Left lung (tissue), 10 donors: Measurements from ENCODE around the gene EPB41L2. TPM values are rescaled to one million over a fixed set of nuclear protein-coding genes. Genes with fewer than 3 reads are reported as not detected.
"Not testable (repeated sequence)": the region's sequence is repeated elsewhere in the genome, so short reads cannot be mapped to it uniquely, and the experiment has no call there.

Experiments used
- ATAC-seq: fragments of 200-7000 bp; cut with Tn5 transposase; one replicate; pipeline ENCODE4 v1.9.1; 2020; ENCODE audit warnings: moderate library complexity
- DNase-seq, 4 donors: peaks; one replicate each; pipeline ENCODE4 v3.0.0-alpha.2; 2013 to 2020
- H3K27ac ChIP-seq, 2 donors: fragments of 200-600 bp; sonication (generic) in 1 of 2; one replicate each; pipeline versions ENCODE4 v1.5.0 to v1.8.0; 2020 to 2021
- H3K27me3 ChIP-seq, 2 donors: fragments of 200-600 bp; sonication (generic) in 1 of 2; one replicate each; pipeline versions ENCODE4 v1.5.0 to v1.8.0; 2020 to 2021
- H3K36me3 ChIP-seq, 2 donors: fragments of 200-600 bp; sonication (generic) in 1 of 2; one replicate each; pipeline versions ENCODE4 v1.5.0 to v1.8.0; 2020 to 2021
- H3K4me1 ChIP-seq, 2 donors: fragments of 200-600 bp; one replicate each; pipeline ENCODE4 v1.8.0; 2021
- H3K4me3 ChIP-seq, 2 donors: fragments of 200-600 bp; sonication (generic) in 1 of 2; one replicate each; pipeline versions ENCODE4 v1.5.0 to v1.8.0; 2020 to 2021; ENCODE audit warnings: mild to moderate bottlenecking in 1 of 2
- H3K9me3 ChIP-seq, 2 donors: fragments of 200-600 bp; sonication (generic) in 1 of 2; one replicate each; pipeline versions ENCODE4 v1.5.0 to v1.8.0; 2020 to 2021
- intact Hi-C, 2 donors: fragments of 100-400 bp; cut with DNase I; formaldehyde crosslinking; loops; one replicate each; pipeline versions ENCODE4 v1.11.2 to v1.14.2; 2022
- polyA plus RNA-seq, 6 donors: library from polyadenylated mRNA; unstranded; fragments of 120-200 nt; gene quantifications; one replicate each; pipeline ENCODE4 v1.2.1, GENCODE V29; 2013; ENCODE audit not compliant: insufficient read length in 6 of 6
- total RNA-seq, 2 donors: library from RNA; stranded (reverse); fragmentation: NEBNext Ultra II Directional; extraction: Animal tissue kit (Norgen Biotek cat#: 25700); gene quantifications; one replicate each; pipeline ENCODE4 v1.2.1, GENCODE V29; 2021
- TF ChIP-seq, protein P1 (sequence below), 2 donors: fragments of 200-600 bp; sonication (generic) in 1 of 2; IDR thresholded peaks; one replicate each; pipeline versions ENCODE4 v1.5.0 to v1.8.0; 2021; ENCODE audit warnings: antibody characterized with exemption in 2 of 2
- donor health status: DM: no; HTN: yes; CAD: no.
- donor health status: DM: no; HTN: no; CAD: no.

The EPB41L2 gene
- total and polyA plus RNA-seq, 8 donors: 91.3 to 277 (median 248) TPM

DNA sequence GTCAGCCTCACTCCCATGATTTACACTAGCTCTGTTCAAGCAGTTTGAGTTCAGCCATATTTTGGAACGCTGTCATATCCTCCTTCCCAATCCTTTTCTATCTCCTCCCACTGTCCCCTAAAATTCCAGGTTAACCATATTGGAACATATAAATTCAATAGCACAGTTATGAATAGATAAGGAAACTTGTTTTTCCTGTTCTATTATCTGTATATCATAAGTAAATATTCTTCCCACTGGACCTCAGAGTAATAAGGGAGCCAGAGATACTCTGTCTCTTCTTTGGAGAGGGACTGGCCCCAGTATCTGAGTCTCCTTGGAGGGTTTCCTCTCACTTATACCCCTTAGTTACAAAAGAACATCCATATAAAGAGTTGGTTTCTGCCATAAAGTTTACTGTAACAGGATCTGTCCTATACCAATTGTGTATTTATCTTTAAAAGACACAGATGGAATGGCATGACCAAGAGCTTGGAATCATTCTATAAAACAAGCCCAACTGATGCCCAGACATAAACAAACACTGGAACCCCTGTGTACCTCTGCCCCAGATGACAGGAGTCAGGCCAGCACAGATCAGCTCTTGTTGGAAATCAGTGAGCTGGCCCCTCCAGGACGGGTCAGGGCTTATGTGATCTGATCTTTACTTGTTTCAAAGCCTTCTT lies 67.1 kb downstream of the EPB41L2 start:
- TF ChIP-seq, protein P1, sequence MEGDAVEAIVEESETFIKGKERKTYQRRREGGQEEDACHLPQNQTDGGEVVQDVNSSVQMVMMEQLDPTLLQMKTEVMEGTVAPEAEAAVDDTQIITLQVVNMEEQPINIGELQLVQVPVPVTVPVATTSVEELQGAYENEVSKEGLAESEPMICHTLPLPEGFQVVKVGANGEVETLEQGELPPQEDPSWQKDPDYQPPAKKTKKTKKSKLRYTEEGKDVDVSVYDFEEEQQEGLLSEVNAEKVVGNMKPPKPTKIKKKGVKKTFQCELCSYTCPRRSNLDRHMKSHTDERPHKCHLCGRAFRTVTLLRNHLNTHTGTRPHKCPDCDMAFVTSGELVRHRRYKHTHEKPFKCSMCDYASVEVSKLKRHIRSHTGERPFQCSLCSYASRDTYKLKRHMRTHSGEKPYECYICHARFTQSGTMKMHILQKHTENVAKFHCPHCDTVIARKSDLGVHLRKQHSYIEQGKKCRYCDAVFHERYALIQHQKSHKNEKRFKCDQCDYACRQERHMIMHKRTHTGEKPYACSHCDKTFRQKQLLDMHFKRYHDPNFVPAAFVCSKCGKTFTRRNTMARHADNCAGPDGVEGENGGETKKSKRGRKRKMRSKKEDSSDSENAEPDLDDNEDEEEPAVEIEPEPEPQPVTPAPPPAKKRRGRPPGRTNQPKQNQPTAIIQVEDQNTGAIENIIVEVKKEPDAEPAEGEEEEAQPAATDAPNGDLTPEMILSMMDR (IDR thresholded peaks at IDR 0.05): no peak
- no peaks in the 10 kb centered on the region for H3K27me3 ChIP-seq
- DNase-seq (no peak), ATAC-seq (no peak)
- H3K9me3 ChIP-seq: no peaks in the 10 kb centered on the region
- H3K27ac ChIP-seq: no peak overlapping the region
- no peaks in the 10 kb centered on the region for H3K36me3 ChIP-seq
- H3K4me3 ChIP-seq: no peak overlapping the region
- intact Hi-C loops: no loop called here
- peaks cover 0 to 9% of the 10 kb centered on the region in 2 donors for H3K4me1 ChIP-seq

DNA sequence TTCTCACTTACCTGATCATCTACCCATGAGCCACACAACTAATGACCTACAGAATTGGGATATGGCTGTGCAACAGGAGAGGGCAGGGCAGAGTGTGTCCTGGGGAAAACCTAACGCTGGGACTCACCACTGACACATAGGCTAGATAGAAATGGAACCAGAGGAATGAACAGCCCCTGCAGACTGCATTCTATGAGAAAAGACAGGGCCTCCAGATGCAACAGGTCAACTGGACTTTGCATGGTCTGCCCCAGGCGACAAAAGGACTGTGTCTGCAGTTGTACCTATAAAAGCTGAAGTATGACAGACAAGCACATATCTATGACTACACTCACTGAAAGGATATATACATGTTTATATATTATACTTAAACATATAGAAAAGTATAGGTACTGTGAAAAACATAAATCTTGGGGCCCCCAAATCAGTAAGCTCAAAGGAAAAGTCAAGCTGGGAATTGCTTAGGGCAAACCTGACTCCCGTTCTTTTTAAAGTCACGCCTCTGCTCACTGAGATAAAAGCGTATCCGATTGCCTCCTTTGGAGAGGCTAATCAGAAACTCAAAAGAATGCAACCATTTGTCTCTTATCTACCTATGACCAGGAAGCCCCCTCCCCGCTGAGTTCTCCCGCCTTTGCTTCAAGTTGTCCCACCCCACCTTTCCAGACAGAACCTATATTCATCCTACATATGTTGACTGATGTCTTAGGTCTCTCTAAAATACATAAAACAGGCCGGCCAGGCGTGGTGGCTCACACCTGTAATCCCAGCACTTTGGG lies 68.5 kb downstream of the EPB41L2 start:
- intact Hi-C loops: no loop called here
- H3K36me3 ChIP-seq: no peaks in the 10 kb centered on the region
- ATAC-seq: no peak
- H3K27me3 ChIP-seq: no peaks in the 10 kb centered on the region
- H3K9me3 ChIP-seq: no peaks in the 10 kb centered on the region
- H3K4me1 ChIP-seq: peaks cover 0 to 9% of the 10 kb centered on the region in 2 donors
- no peak overlapping the region for H3K4me3 ChIP-seq
- no peak for DNase-seq
- no peak overlapping the region for H3K27ac ChIP-seq
- TF ChIP-seq, protein P1 (IDR thresholded peaks at IDR 0.05): no peak

DNA sequence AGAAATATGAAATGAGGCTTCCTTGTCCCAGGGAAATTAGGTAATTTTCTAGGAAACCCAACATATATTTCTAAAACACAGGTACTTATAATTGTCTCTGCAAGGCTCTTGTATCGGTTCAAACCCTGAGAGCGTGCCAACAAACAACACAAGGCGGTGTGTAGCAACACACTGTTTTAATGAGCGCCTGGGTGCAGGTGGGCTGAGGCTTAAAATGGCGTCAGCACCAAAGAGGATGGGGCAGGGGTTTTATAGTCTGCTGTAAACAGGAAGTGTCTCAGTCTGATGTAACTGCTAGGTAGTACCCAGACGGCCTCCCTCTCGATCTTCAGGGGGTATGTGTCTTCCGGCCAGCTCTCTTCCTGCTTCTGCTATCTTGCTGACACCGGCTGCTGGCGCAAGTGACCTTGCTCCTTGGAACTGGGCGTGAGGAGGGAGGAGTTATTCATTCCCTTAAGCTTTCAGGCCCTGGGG lies 69.7 kb downstream of the EPB41L2 start:
- intact Hi-C loops: no loop called here
- Histone ChIP-seq H3K9me3 (no peaks in the 10 kb centered on the region), H3K4me1 (peaks cover 0 to 9% of the 10 kb centered on the region in 2 donors), H3K27ac (no peak overlapping the region), H3K4me3 (no peak overlapping the region), H3K27me3 (no peaks in the 10 kb centered on the region), H3K36me3 (no peaks in the 10 kb centered on the region)
- DNase-seq (no peak), ATAC-seq (no peak)
- TF ChIP-seq, protein P1 (IDR thresholded peaks at IDR 0.05): no peak

DNA sequence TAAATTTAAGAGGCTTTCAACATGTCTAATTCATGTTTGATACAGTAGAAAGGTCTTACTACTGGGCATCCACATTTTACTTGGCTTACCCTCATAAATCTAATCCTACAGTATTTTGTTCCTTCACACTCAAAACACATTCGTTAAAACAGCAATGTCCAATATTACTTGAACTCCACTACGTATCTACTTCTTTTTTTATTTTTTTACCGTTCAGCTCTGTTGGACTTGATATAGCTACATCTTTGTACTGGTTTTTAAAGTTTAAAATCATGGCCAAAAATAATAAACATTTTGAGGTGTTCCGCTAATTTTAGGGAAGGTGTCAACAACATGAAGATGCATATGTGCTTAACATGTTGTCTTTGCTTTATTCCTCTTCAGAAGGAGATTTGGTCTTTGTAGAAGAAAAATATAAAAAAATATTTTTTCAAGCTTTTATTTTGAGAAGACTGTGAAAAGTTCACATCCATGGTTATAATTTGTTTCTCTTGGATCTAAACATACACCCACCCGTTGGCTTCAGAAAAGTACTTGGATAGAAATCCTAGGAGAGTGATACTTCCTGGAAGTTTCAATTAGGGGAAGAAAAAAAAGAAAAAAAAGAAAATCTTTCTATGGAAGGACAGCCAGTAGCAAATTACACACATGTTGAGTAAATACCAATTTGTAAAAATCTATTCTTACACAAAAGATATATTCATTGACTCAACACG lies 71.5 kb downstream of the EPB41L2 start:
- Histone ChIP-seq H3K4me3 (no peak overlapping the region), H3K36me3 (no peaks in the 10 kb centered on the region), H3K9me3 (no peaks in the 10 kb centered on the region), H3K27ac (no peak overlapping the region), H3K27me3 (no peaks in the 10 kb centered on the region), H3K4me1 (peaks cover 0 to 2% of the 10 kb centered on the region in 2 donors)
- DNase-seq (no peak), ATAC-seq (no peak)
- TF ChIP-seq, protein P1 (IDR thresholded peaks at IDR 0.05): no peak
- intact Hi-C loops: no loop called here

DNA sequence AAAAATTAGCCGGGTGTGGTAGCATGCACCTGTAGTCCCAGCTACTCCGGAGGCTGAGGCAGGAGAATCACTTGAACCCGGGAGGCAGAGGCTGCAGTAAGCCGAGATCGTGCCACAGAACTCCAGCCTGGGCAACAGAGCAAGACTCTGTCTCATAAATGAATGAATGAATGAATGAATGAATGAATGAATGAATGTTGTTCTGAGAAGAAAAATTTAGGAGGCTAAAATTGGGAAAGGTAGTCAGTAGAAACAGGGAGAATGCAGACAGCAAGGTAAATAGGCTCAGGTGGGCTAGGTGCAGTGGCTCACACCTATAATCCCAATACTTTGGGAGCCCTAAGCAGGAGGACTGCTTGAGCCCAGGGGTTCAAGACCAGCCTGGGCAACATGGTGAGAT lies 75.5 kb downstream of the EPB41L2 start:
- H3K4me1 ChIP-seq, ATAC-seq, DNase-seq, H3K27me3 ChIP-seq, intact Hi-C loops, H3K4me3 ChIP-seq, H3K27ac ChIP-seq, H3K36me3 ChIP-seq: not testable (repeated sequence)
- H3K9me3 ChIP-seq: peaks cover 0 to 10% of the 10 kb centered on the region in 2 donors
